WTC11 (cell line): ENCODE data around the gene PTX4. TPM values are rescaled to one million over a fixed set of nuclear protein-coding genes. Genes with fewer than 3 reads are reported as not detected.
A peak's percentile ranks its signal among the peaks of the same experiment; 100 is the strongest.

ENCODE experiments used
- ATAC-seq: fragments of 200-7000 bp; cut with Tn5 transposase; 2 replicates; pipeline ENCODE4 v1.10.0; 2021; ENCODE audit warnings: mild to moderate bottlenecking, moderate library complexity
- CTCF ChIA-PET: fragments of 300-600 bp; sonication (Branson Sonifier 250); formaldehyde crosslinking; loops from one replicate; lab custom pipeline; 2021; ENCODE audit warnings: antibody characterized with exemption; lab: Charles Lee
- POLR2A ChIA-PET: fragments of 350-600 bp; sonication (Branson Sonifier 250); formaldehyde crosslinking; loops from one replicate; lab custom pipeline; 2021; ENCODE audit warnings: antibody characterized with exemption; lab: Charles Lee
- DNase-seq: peaks from one replicate; pipeline ENCODE4 v3.0.0; 2021; ENCODE audit warnings: low spot score
- H3K27ac Mint-ChIP-seq: 2 replicates; pipeline ENCODE4 v1.8.0; 2021; ENCODE audit warnings: mixed read lengths
- H3K27me3 Mint-ChIP-seq: 2 replicates; pipeline ENCODE4 v1.8.0; 2021; ENCODE audit warnings: low read depth, mild to moderate bottlenecking, moderate library complexity, mixed read lengths
- H3K36me3 Mint-ChIP-seq: 2 replicates; pipeline ENCODE4 v1.8.0; 2021; ENCODE audit warnings: mixed read lengths
- H3K4me1 Mint-ChIP-seq: 2 replicates; pipeline ENCODE4 v1.8.0; 2022; ENCODE audit warnings: mixed read lengths
- H3K4me3 Mint-ChIP-seq: 2 replicates; pipeline ENCODE4 v1.8.0; 2021; ENCODE audit warnings: mild to moderate bottlenecking, moderate library complexity, mixed read lengths
- H3K9me3 Mint-ChIP-seq: 2 replicates; pipeline ENCODE4 v1.8.0; 2021; ENCODE audit warnings: mixed read lengths
- ATF1 ChIP-seq: sonication (generic); formaldehyde crosslinking; IDR thresholded peaks from 2 replicates; pipeline ENCODE4 v1.8.1; 2023; ENCODE audit warnings: mild to moderate bottlenecking, moderate library complexity, missing genetic modification reagents
- CBFB ChIP-seq: sonication (generic); formaldehyde crosslinking; IDR thresholded peaks from 2 replicates; pipeline ENCODE4 v1.8.1; 2022; ENCODE audit warnings: mild to moderate bottlenecking, low read depth, missing genetic modification reagents
- E2F5 ChIP-seq: sonication (generic); formaldehyde crosslinking; IDR thresholded peaks from 2 replicates; pipeline ENCODE4 v1.8.1; 2022; ENCODE audit warnings: mild to moderate bottlenecking, moderate library complexity, missing genetic modification reagents
- ERG ChIP-seq: fragments of 250-450 bp; sonication (Bioruptor Pico); IDR thresholded peaks from 2 replicates; pipeline ENCODE4 v1.8.0; 2021; ENCODE audit warnings: mild to moderate bottlenecking
- FOXK1 ChIP-seq: sonication (generic); formaldehyde crosslinking; IDR thresholded peaks from 2 replicates; pipeline ENCODE4 v1.8.0; 2022; ENCODE audit warnings: mild to moderate bottlenecking, moderate library complexity, missing genetic modification reagents
- HMGA2 ChIP-seq: fragments of 250-450 bp; sonication (Bioruptor Pico); IDR thresholded peaks from 2 replicates; pipeline ENCODE4 v1.4.0; 2021; ENCODE audit warnings: mild to moderate bottlenecking, moderate library complexity
- IRF2 ChIP-seq: sonication (generic); formaldehyde crosslinking; IDR thresholded peaks from 2 replicates; pipeline ENCODE4 v1.8.0; 2022; ENCODE audit warnings: low read depth, missing genetic modification reagents, borderline replicate concordance
- KAT7 ChIP-seq: sonication (generic); formaldehyde crosslinking; IDR thresholded peaks from 2 replicates; pipeline ENCODE4 v1.8.1; 2023; ENCODE audit warnings: missing genetic modification reagents, mild to moderate bottlenecking, borderline replicate concordance
- MLX ChIP-seq: sonication (generic); formaldehyde crosslinking; IDR thresholded peaks from 2 replicates; pipeline ENCODE4 v1.8.1; 2023; ENCODE audit warnings: mild to moderate bottlenecking, missing genetic modification reagents, moderate library complexity
- NR1H2 ChIP-seq: sonication (generic); formaldehyde crosslinking; IDR thresholded peaks from 2 replicates; pipeline ENCODE4 v1.9.0; 2021; ENCODE audit warnings: mild to moderate bottlenecking, moderate library complexity, missing genetic modification reagents
- PRDM15 ChIP-seq: sonication (generic); formaldehyde crosslinking; IDR thresholded peaks from 2 replicates; pipeline ENCODE4 v1.8.0; 2022; ENCODE audit warnings: missing genetic modification reagents
- PREB ChIP-seq: sonication (generic); formaldehyde crosslinking; IDR thresholded peaks from 2 replicates; pipeline ENCODE4 v1.8.1; 2022; ENCODE audit warnings: mild to moderate bottlenecking, missing genetic modification reagents, moderate library complexity, borderline replicate concordance
- USF1 ChIP-seq: sonication (generic); formaldehyde crosslinking; IDR thresholded peaks from 2 replicates; pipeline ENCODE4 v1.8.0; 2022; ENCODE audit warnings: mild to moderate bottlenecking, missing genetic modification reagents
- ZNF219 ChIP-seq: sonication (generic); formaldehyde crosslinking; IDR thresholded peaks from 2 replicates; pipeline ENCODE4 v1.8.0; 2023; ENCODE audit warnings: missing genetic modification reagents, mild to moderate bottlenecking, borderline replicate concordance
- ZNF512 ChIP-seq: sonication (generic); formaldehyde crosslinking; IDR thresholded peaks from 2 replicates; pipeline ENCODE4 v1.8.1; 2022; ENCODE audit warnings: missing genetic modification reagents, borderline replicate concordance
- total RNA-seq: library from RNA; stranded (reverse); gene quantifications from 3 replicates; pipeline ENCODE4 v1.2.3, GENCODE V29; 2021

Gene PTX4
- total RNA-seq, 1 experiment from 2014 or later: 0.26 TPM

GRCh38 chr16:1509307-1510221 is 20.8 kb upstream of the PTX4 start:
- ATAC-seq (no peak), DNase-seq (no peak)
- Mint-ChIP-seq H3K4me3 (no peak overlapping the region), H3K9me3 (peaks cover 3% of the 10 kb centered on the region), H3K27ac (no peak overlapping the region), H3K27me3 (no peaks in the 10 kb centered on the region), H3K36me3 (peaks cover 16% of the 10 kb centered on the region), H3K4me1 (no peaks in the 10 kb centered on the region)
- TF ChIP-seq ZNF219: no peak
- TF ChIP-seq PRDM15 (CRISPR knock-in tag): 0 out of 2 replicates have a peak, but pooled peaks have one; percentile 25
- ChIA-PET CTCF (no interaction called here), POLR2A (no interaction called here)

- ATAC-seq: no peak
- no peak overlapping the region for H3K4me3 Mint-ChIP-seq
- H3K36me3 Mint-ChIP-seq: peaks cover 14% of the 10 kb centered on the region
- POLR2A ChIA-PET: no interaction called here
- no peak for TF ChIP-seq E2F5
- no peak for TF ChIP-seq ZNF219
- TF ChIP-seq HMGA2 (CRISPR knock-in tag): no peak
- no peak for TF ChIP-seq NR1H2 (CRISPR knock-in tag)
- TF ChIP-seq PREB (CRISPR knock-in tag): no peak
- no peak for TF ChIP-seq CBFB (CRISPR knock-in tag)
- TF ChIP-seq ZNF512: no peak
- no peak for TF ChIP-seq USF1 (CRISPR knock-in tag)
- no peaks in the 10 kb centered on the region for H3K9me3 Mint-ChIP-seq
- H3K4me1 Mint-ChIP-seq: no peaks in the 10 kb centered on the region
- H3K27ac Mint-ChIP-seq: no peak overlapping the region
- CTCF ChIA-PET: no interaction called here
- no peaks in the 10 kb centered on the region for H3K27me3 Mint-ChIP-seq
- DNase-seq: no peak
Observed at GRCh38 chr16:1508494-1509187, 19.9 kb upstream of the PTX4 start.

- Mint-ChIP-seq H3K36me3 (peaks cover 17% of the 10 kb centered on the region), H3K4me1 (no peaks in the 10 kb centered on the region), H3K4me3 (no peak overlapping the region), H3K27me3 (no peaks in the 10 kb centered on the region), H3K27ac (no peak overlapping the region), H3K9me3 (no peaks in the 10 kb centered on the region)
- ChIA-PET POLR2A (no interaction called here), CTCF (interaction anchor here (0.8 kb wide), 1 partner anchor 258 kb away, joined by 3 read pairs; no protein-coding TSS in a partner anchor)
- 0 out of 2 replicates have a peak, but pooled peaks have one; percentile 9 for ATAC-seq
- no peak for DNase-seq
- TF ChIP-seq MLX (CRISPR knock-in tag): no peak
- TF ChIP-seq FOXK1: no peak
- TF ChIP-seq ATF1 (CRISPR knock-in tag): no peak
- TF ChIP-seq KAT7 (CRISPR knock-in tag): no peak
- TF ChIP-seq IRF2 (CRISPR knock-in tag): no peak
- no peak for TF ChIP-seq ERG (CRISPR knock-in tag)
Observed at GRCh38 chr16:1506494-1507213, 17.9 kb upstream of the PTX4 start.
